NCI-H1417 (cell line): ENCODE results near the gene DOC2B.
"Not testable (repeated sequence)": the region's sequence is repeated elsewhere in the genome, so short reads cannot be mapped to it uniquely, and the experiment has no call there.

Experiments
- DNase-seq, 3 experiments: peaks; one replicate each; lab custom pipeline; 2025; lab: John Stamatoyannopoulos, UW

DOC2B gene

DNA sequence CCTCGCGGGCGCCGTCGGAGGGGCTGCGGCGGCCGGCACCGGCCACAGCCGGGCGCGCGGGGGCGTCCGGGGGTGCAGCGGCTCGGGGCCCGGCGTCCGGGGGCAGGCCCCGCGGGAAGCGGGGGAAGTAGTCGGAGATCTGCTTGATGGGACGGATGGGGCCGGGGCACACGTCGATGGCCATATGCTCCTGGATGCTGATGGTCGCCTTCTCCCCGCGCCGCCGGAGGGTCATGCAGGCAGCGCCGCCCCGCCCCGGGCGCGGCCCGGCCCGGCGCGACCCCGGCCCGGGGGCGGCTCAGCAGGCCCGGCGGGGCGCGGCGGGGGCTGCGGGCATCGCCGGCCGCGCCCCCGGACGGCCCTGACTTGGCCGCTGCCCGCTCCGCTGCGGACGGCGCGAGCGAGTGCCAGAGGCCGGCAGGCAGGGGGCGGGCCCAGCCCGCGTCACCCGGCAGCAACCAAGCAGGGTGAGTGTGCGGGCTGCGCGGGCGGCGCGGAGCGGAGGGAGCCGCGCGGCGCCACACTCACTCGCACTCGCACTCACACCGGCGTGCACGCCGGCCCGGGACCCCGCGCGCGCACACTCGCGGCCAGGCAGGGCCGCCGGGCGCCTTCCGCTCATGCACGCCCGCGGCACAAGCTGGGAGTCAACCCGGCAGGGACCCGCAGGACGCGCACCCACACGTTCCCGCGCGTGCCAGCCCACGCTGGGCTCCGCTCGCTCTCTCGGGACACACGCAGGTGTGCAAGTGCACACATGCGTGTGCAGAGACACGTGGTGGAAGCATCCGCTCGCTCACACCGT lies at the start of gene DOC2B:
Gene DOC2B (minus strand): TSS at position 406 of the 805 bp plus-strand sequence. CDS start 171 bp downstream, at position 235.
- peak in 2 of 3 experiments; percentile 26 to 35 for DNase-seq

DNA sequence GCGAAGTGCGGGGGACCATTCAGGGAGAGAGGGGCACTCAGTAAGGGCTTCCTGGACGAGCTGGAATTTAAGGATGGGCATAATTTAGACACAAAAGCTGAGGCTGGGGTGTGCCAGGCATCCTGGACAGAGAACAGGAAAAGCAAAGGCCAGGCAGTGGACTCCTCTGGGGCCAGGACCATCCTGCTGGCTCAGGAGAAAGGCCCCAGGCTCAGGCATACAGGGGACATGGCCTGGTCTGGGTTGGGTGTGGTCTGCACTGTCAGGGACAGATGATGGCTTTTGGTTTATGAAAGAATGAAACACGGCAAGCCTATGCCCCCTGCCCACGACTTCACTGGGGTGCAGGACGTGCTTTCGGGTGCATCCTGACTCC lies 48.9 kb upstream of the DOC2B start:
- no peak for DNase-seq

DNA sequence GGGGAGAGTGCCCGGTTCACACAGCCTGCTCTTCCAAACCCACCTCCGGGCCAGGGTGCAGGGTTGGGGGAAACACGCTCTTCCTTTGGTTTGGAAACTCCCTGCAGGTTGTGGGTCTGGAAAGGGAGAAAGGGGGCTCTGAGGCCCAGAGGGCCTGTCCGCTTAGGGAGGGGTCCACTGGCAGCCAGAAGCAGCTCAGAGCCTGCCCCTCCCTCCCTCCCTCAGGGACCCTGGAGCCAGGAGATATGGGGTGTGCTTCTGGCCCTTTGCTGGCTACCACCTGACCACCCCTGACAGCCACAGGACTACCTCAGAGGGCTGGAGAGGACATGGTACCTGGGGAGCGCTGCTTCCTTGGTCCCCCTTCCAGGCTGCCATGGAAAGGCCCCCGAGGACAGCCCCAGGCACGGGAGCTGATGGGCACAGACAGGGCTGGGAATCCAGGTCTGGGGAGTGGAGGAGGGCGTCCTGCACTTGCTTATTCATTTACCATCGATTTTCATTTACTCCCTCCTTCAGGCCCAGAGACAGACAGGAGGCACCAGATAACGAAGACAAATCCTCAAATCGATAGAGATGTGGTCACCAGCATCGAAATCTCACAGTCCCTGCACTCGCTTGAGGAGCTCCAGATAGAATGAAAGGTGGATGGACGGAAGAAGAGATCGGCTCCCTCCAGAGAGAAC lies 48.4 kb upstream of the DOC2B start:
- DNase-seq: no peak

DNA sequence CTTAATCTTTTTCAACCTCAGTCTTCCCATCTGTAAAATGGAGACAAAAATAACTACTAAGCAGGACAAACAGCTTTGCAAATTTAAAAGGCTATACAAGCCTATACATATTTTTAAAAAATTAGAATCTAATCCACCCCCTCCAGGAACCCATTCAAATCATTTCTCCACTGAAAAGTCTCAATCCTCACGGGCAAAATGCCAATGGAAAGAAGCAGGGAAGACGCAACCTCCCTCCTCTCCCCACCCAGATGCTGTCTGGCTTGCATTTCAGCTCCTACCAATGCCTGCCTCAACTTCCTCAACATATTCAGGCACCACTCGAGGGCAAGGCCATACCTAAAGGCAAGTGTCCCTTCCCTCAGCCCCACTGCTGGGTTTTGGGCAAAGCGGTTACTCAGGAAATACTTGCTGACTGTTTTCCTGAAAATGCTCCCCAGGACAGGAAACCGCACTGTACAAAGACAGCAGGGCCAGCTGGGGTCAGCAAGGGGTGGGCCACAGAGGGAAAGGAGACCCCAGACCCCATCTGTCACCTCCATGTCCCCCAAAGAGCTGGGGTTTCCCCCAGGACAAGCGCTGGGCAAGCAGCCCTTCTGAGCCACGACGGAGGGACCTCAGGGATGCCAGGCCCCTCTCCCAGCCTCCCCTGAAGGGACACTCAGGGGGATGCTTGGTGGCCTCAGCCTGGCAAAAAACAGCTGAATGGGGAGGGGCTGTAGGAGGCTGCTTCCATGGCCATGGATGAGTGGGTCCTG lies 47.7 kb upstream of the DOC2B start:
- DNase-seq: no peak

DNA sequence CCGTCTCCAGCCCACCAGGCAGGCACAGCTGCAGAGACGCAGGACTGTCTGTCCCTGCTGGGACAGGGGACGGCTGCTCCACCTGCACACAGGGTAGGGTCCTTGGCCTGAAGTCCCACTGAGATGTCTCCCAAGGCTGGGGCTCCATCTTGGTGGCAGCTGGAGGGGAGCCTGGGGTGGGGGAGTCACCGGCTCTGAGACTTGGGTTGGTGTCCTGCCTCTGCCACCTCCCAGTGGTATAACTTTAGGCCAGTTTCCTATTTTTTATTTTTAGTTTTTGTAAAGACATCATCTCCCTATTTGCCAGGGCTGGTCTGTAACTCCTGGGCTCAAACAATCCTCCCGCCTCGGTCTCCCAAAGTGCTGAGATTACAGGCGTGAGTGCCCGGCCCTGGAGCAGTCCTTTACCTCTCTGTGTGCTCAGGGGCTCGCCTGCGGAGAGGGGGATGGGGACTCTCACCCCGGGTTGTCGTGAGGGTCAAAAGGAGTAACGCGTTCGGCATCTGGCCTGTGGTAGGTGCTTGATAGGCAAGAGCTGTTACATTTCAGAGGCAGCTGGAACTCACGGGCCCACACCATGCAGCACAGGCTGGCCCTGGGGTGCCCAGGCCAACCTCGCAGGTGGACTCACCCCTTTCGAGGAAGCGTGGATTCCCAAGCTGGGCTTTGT lies 46.6 kb upstream of the DOC2B start:
- no peak for DNase-seq

DNA sequence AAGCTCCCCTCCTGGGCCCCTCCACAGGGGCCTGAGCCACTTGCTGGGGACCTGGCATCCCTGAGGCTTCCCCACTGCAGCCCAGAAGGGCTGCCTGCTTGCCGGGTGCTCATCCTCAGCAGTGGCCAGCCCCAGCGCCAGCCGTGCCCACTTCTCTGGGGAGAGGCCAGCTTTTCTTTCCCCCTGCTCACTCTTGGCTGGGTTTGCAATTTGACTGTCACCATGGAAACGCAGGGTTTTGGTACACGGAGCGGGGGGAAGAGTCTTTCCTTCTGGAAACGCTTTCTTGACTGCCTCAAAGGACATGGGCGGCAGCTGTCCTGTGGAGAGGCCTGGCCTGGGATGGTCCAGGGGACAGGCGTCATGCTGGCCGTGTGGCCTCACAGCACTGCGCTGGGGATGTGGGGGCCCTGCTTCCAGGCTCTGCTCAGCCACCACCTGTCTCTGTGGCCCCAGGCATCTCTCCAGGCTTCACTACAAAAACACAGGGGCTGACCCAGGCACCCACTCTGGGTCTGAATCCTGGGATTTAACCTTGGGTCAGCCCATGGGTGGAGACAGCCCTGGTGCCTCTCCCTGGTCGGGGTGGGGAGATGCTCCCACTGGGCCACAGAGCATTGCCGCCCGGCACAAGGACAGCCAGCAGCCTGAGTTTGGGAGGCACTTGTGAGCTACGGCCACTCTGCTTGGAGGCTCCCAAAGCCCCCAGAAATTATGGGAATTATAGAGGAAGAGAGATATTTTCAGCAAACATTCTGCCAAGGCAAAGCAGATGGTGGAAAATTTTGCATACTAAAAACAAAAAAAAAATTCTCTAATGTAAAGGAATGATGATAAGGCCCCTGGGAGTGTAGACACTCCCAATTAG lies 45.9 kb upstream of the DOC2B start:
- no peak for DNase-seq

DNA sequence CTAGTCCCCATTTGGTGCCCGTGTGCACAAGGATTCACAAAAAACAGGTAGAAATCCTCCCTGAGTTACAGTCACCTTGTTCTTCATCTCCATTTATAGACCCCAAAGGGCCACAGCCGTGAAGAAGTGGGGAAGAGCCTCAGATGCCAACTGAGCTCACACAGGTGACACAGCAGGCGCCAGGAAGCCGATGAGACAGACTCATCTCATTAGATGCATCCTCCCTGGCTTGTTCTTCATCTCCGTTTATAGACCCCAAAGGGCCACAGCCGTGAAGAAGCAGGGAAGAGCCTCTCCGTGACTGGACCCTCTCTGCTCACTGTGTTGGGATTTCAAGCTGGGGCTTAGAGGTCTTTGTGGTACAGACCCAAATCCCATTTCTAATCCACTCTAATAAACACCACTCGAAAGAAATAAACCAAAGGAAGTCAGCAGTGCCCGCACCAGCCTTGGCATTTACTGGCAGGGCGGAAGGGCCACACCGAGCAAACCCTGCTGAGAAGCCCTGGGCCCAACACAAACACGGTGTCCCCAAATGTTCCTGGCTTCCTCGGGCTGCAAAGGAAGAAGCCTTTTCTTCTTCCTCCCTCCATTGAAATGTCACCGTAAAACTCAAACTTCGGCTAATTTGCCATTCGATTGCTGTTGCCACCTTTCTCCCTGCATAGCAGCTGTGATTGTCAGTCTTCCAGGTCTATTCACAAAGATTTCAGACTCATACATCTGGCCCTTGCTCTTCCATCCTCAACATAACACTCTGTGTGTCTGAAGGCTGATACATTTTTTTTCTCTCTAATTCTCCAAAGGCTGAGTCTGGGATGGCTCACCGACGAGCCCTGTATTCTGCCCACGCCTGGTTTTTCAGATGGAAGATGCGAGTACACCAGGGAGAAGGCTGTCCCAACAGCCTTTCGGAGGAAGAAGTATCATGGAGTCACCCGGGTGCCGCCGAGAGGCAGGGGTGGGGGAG lies 44.9 kb upstream of the DOC2B start:
- no peak for DNase-seq

DNA sequence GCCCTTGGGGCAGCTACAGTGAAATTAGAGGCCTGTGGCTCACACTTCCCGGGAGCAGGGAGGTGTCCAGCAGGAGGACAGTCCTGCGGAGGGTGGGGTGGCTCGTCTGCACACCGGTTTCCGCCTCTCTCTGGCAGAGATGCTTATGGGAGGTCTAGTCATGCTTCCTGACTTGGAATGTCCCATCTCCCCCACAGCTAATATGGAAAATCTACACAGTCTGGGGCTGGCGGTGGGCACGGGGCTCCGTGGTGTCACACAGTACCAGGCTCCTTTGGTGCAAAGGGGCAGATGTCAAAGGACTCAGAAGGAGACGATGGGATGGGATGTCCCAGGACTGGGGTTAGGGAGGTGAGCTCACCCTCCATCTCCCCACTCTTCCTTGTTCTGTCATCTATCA lies 44.1 kb upstream of the DOC2B start:
- no peak for DNase-seq

DNA sequence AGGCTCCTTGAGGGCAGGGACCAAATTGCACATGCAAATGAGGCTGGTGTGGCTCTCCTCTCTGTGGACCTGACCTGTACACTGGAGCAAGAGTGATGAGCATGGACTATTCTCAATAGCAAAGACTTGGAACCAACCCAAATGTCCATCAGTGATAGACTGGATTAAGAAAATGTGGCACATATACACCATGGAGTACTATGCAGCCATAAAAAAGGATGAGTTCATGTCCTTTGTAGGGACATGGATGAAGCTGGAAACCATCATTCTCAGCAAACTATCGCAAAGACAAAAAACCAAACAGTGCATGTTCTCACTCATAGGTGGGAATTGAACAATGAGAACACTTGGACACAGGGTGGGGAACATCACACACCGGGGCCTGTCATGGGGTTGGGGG lies 43.1 kb upstream of the DOC2B start:
- DNase-seq: not testable (repeated sequence)

DNA sequence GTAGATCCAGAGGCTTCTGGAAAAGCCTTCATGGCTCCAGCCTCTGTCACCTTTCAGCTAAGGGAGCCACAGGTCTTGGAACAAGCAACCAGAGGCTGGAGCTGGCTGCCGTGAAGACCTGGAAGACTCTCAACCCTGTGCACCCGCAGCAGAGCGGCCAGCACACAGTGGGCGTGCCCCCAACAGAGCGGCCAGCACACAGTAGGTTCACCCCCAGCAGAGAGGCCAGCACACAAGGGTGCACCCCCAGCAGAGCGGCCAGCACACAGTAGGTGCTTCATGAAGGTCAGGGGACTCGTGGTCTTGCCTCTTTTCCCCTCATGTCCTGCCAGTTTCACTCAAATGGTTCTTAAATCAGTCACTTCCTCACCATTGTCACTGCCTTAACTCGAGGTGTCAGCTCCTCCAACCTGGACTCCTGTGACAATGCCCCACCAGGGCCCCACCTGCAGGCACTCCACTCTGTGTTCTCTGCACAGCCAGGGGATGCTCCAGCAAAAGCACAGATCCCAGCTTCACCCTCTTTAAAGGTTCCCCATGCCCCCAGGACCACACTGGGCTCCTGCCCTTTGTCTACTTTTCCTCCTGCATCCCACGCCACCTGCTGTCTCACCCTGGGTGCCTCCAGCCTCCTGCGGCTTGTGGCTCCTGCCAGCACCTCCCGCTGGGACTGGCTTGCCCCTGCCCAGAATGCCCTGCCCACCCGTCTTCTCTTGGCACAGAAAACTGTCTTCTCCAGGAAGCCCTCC lies 42.4 kb upstream of the DOC2B start:
- DNase-seq: no peak

DNA sequence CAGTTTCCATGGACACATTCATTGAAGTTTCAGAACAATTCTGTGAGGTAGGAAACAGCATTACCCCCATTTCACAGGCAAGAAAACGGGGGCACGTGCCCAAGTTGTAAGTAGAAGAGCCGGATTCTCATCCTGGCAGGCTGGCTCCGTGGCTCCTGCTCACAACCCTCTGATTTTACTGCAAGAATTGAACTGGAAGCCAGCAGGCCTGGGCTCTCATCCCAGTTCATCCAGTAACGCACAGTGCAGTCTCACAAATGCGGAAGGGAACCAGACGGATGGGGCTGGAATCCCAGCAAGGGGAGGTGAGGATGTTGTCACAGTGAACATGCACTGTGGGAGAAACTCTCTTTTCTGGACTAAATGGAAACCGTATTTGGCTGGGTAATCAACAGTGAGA lies 40.7 kb upstream of the DOC2B start:
- DNase-seq: no peak

DNA sequence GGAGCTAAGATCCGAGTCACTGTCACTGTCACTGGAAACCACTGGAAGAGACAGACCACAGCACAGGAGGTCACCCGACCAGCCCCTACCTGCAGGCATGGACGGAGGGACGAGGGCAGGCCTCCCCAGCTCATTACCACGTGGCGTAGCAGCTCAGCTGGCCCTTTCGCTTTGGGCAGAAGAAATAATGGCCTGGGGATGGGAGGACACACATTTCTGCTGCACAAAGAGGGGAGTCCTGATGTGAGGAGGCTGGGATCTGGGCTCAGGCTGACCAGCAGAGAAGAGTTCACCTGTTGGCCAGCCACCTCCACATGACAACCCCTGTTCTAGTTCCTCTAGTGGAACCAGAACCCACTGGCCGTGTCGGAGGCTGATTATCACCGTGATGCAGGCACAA lies 38.2 kb upstream of the DOC2B start:
- DNase-seq: no peak

DNA sequence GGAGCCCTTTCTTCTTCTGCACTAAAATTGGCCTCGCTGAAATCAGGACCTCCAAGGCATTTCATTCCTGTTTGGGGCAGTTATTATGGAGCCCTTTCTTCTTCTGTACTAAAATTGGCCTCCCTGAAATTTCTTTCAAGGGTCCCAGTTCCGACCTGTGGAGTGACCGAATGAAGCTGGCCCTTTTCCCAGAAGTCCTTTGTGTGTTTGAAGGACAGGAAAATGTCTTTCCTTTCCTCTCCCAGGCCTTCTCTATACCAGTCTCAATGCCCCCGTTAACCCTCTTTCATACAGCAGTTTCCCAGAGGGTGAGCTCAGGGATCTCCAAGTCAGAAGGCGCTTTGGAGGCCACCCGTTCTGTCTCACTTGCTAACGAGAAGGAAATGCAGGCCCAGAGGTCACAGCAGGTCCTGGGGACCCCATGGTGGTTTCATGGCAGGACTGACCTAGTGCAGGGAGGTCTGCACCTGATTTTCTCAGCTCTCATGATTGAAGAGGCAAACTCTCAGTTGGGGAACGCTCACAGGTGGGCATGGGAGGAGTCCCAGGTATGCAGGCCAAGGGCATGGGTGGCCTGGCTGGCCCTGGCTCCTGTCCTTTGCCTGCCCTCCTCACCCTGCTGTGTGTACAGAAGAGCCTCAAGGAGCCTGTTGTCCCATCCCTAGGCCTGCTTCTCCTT lies 37.1 kb upstream of the DOC2B start:
- DNase-seq: no peak

DNA sequence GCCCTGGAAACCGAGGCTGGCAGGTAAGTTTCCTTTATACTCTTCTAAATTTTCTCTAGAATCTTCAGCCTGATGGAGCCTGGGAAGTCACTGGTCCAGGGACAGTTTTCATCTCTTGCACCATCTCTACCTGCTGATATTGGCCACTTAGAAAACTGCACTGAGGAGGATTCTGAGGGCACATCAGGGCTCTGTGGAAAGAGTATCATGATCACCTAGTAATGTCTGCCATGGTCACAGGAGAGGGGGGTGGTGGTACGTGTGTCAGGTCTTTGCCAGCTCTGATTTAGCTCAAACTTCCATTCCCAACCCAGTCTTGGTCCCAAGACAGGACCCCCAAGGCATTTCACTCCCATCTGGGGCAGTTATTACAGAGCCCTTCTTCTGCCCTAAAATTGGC lies 35.2 kb upstream of the DOC2B start:
- no peak for DNase-seq

DNA sequence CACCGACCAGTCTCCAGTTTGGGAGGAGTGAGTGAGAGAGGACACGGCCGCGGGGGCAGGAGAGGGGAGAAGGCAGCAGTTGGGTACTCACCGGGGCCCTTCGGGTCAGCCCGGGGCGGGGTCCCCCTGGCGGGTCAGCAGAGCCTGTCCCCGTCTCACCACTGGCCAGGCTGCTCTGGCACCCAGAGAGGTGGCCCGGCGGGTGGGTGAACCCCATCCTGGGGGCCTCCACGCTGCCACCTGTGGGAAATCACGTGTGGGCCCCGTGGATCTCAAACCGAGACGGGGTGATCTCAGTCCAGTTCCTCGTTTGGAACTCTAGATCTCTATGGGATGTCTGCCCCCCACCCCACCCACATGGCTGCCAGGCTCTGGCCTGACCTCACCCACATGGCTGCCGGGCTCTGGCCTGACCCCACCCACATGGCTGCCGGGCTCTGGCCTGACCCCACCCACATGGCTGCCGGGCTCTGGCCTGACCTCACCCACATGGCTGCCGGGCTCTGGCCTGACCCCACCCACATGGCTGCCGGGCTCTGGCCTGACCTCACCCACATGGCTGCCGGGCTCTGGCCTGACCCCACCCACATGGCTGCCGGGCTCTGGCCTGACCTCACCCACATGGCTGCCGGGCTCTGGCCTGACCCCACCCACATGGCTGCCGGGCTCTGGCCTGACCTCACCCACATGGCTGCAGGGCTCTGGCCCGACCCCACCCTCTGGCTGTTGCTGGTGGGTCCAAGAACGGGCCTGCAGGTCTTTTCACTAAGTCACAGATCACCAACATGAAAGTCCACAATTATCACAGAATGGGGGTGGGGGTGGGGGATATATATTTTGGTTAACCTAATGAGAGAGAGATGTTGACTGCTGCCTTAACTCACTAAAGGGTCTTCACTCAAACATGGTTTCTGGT lies 34.4 kb upstream of the DOC2B start:
- DNase-seq: not testable (repeated sequence)

DNA sequence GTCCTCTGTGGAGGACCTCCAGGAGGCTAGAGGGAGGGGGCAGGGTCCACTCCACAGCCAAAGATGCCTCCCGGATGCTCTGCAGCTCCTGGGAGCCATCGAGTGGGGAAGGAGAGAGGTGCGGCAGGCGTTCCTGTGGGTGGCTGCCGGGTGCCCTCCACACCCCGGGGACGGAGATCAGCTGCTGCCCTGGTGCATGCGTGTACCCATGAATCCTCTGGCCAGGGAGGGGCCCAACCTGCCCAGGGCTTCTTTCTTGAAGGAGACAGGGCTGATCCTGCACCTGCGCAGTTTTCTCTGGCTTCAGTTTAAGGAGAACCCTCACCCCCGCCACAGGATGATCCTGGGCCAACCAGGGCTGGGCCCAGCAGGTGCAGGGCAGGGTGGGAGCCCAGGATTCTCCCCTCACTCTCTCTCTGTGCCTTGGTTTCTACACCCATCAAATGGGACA lies 33.5 kb upstream of the DOC2B start:
- DNase-seq: no peak

DNA sequence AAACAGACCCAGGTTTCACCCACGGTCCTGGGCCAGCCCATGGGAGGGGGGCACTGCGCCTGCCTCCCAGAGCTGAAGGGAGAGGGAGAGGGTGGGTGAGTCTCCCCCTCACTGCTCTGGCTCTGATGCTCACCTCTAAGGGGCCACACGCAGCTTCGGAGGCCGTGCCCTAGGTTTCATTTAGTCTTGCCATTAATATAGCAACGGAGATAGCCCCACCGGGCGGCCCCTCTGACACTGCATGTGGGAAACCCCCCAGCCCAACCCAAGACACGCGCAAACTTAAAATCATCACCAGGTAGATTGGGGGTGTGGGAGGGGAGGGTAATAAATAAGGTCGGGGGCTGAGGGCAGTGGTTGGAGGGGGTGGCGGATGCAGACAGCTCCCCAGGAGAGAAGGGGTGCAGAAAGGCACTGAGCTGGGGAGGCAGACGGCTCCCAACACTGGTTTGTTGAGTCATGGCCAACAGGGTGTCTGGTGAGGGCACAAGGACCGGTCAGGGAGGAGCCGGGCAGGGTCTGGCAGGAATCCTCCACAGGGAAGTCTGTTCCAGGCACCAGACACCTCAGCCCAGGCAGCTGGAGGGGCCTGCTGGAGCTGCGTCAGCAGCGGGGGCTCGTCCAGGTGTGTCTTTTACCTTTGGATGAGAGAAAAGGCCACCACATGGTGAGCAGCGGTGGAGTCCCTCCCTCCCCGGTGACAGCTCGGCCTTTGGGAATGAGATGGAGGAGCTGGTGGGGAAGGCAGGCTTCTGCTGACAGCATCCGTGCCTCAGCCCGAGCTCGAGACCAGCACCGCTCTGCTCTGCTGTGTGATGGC lies 32.0 kb upstream of the DOC2B start:
- no peak for DNase-seq
